BLaER1 treated with 17β-estradiol and CSF1 and Interleukin-3, amounts not matched to agents 10 nM and 100 nM (cell line): ENCODE measurements around the gene CST6.

Source experiments
- H3K27ac ChIP-seq, 11 experiments: shearing (Covaris generic); formaldehyde crosslinking; 2 replicates each; pipeline ENCODE4 v1.8.1; 2022
- H3K27me3 ChIP-seq, 11 experiments: shearing (Covaris generic); formaldehyde crosslinking; 2 replicates each; pipeline ENCODE4 v1.8.1; 2022
- H3K36me3 ChIP-seq, 11 experiments: shearing (Covaris generic); formaldehyde crosslinking; 2 replicates each; pipeline ENCODE4 v1.8.1; 2022
- H3K4me1 ChIP-seq, 10 experiments: shearing (Covaris generic); formaldehyde crosslinking; 2 replicates each; pipeline ENCODE4 v1.8.1; 2022
- H3K4me2 ChIP-seq, 11 experiments: shearing (Covaris generic); formaldehyde crosslinking; 2 replicates each; pipeline ENCODE4 v1.8.1; 2022
- H3K4me3 ChIP-seq, 10 experiments: shearing (Covaris generic); formaldehyde crosslinking; 2 replicates each; pipeline ENCODE4 v1.8.1; 2022
- H3K9ac ChIP-seq, 11 experiments: shearing (Covaris generic); formaldehyde crosslinking; 2 replicates each; pipeline ENCODE4 v1.8.1; 2022
- H3K9me3 ChIP-seq, 11 experiments: shearing (Covaris generic); formaldehyde crosslinking; replicated peaks in 1 of 11; 2 replicates each; pipeline ENCODE4 v1.8.1; 2022
- H4K20me1 ChIP-seq, 11 experiments: shearing (Covaris generic); formaldehyde crosslinking; 2 replicates each; pipeline ENCODE4 v1.8.1; 2022
- Cebpa-rat ChIP-seq, 11 experiments: shearing (Covaris generic); IDR thresholded peaks; 2 replicates each; pipeline ENCODE4 v1.8.1; 2022

Gene CST6

DNA sequence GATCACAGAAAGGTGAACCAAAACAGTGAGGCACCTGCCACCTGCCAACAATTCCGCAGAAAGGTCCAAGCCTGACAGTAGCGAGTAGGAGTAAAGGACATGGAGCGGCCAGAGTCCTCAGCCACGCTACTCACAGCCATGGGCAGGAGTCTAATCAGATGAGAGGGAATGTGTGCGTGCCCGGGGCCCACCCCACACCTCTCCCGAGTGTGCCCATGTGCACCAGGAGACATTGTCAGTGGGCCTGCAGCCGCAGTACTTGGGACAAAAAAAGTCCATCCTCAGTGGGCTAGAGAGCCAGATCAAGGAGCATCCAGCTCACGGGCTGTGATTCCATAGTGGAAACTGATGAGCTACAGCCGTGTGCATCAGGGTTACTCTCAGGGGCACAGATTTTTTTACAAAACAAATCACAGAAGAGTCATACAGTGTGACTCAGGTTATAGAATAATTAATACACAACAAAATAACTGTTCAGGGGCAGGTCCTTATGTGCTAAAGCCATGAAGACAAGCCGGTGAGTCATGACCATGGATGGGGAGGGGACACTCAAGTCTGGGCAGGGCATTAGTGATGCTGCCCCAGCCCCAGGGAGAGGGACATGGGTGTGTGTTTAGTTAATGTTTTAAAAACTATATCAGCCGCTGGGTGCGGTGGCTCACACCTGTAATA is 38.2 kb upstream of the CST6 start:
- Histone ChIP-seq H3K27me3 (no peaks in the 10 kb centered on the region), H3K4me1 (no peaks in the 10 kb centered on the region), H3K4me3 (no peak overlapping the region), H3K27ac (no peak overlapping the region), H3K9me3 (no peaks in the 10 kb centered on the region), H4K20me1 (peaks cover 0 to 59% (median 23%) of the 10 kb centered on the region in 11 experiments; a peak in 13 of 22 replicates), H3K4me2 (no peak overlapping the region), H3K36me3 (peaks cover 72 to 90% (median 84%) of the 10 kb centered on the region in 11 experiments), H3K9ac (no peak overlapping the region)
- no peak for TF ChIP-seq Cebpa-rat (IDR thresholded peaks at IDR 0.05)

DNA sequence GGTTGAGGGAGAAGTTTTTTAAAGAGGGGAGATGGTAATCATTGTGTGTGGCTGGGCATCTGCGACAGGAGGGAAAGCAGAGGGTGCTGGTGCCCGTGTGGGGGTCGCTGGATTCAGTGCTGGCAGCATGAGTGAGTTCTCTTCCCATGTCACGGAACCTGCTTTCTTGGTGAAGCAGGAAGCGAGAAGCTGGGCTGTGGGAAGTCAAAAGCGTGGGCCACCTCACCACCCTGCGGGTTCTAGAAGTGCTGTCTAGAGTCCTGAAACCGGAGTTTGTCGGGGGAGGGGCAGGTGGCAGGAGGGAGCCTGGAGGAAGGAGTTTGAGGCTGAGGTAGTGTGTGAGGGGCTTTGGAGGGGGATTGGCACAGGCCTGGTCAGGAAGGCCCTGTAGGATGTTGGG is 36.0 kb upstream of the CST6 start:
- no peaks in the 10 kb centered on the region for H3K9me3 ChIP-seq
- no peak overlapping the region for H3K9ac ChIP-seq
- peaks cover 71 to 90% (median 83%) of the 10 kb centered on the region in 11 experiments for H3K36me3 ChIP-seq
- no peak overlapping the region for H3K27ac ChIP-seq
- H3K4me2 ChIP-seq = no peak overlapping the region
- no peak overlapping the region for H3K4me3 ChIP-seq
- no peaks in the 10 kb centered on the region; a peak in 1 of 20 replicates for H3K4me1 ChIP-seq
- no peak for TF ChIP-seq Cebpa-rat (IDR thresholded peaks at IDR 0.05)
- H3K27me3 ChIP-seq = no peaks in the 10 kb centered on the region
- H4K20me1 ChIP-seq = peaks cover 0 to 61% (median 12%) of the 10 kb centered on the region in 11 experiments; a peak in 9 of 22 replicates

DNA sequence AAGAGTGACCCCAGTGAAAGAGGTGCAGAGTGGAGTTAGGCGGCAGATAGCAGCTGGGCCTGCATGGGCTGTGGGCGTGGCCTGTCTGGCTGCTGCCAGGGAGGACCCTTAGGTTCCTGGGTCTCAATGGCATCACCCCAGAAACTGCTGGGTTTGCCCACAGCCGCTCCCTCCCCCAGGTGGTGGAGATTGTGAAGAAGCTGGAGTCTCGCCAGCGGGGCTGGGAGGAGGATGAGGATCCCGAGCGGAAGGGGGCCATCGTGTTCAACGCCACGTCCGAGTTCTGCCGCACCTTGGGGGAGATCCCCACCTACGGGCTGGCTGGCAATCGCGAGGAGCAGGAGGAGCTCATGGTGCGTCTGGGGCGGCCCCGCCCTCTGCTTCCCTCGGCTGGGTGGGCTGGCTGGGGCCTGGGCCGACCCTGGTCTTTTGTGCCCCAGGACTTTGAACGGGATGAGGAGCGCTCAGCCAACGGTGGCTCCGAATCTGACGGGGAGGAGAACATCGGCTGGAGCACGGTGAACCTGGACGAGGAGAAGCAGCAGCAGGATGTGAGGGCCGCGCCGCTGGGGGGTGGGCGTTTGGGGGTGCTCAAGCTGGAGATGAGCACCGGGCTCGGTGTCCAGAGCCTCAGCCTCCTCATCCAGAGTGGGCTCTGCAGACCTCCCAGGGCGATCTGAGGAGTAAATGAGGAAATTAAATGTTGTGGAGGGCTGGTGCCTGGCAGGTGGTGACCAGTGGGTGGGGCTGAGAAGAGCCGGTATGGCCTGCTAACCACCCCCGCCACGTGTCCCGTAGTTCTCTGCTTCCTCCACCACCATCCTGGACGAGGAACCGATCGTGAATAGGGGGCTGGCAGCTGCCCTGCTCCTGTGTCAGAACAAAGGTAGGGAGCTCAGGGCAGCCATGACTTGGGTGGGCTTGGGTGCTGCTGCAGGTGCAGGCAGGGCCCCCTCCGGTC is 35.3 kb upstream of the CST6 start:
- H3K27ac ChIP-seq = no peak overlapping the region
- no peaks in the 10 kb centered on the region for H3K27me3 ChIP-seq
- H3K4me2 ChIP-seq = no peak overlapping the region
- peak overlapping the region in 2 of 11 experiments; percentile 20 to 21; a peak in 2 of 22 replicates for H3K9ac ChIP-seq
- peaks cover 71 to 89% (median 83%) of the 10 kb centered on the region in 11 experiments for H3K36me3 ChIP-seq
- H3K9me3 ChIP-seq = no peaks in the 10 kb centered on the region
- H4K20me1 ChIP-seq = peaks cover 0 to 68% (median 12%) of the 10 kb centered on the region in 11 experiments; a peak in 9 of 22 replicates
- H3K4me3 ChIP-seq = no peak overlapping the region
- H3K4me1 ChIP-seq = peaks cover 0 to 5% (median 0%) of the 10 kb centered on the region in 10 experiments; a peak in 3 of 20 replicates
- TF ChIP-seq Cebpa-rat (IDR thresholded peaks at IDR 0.05) = no peak

DNA sequence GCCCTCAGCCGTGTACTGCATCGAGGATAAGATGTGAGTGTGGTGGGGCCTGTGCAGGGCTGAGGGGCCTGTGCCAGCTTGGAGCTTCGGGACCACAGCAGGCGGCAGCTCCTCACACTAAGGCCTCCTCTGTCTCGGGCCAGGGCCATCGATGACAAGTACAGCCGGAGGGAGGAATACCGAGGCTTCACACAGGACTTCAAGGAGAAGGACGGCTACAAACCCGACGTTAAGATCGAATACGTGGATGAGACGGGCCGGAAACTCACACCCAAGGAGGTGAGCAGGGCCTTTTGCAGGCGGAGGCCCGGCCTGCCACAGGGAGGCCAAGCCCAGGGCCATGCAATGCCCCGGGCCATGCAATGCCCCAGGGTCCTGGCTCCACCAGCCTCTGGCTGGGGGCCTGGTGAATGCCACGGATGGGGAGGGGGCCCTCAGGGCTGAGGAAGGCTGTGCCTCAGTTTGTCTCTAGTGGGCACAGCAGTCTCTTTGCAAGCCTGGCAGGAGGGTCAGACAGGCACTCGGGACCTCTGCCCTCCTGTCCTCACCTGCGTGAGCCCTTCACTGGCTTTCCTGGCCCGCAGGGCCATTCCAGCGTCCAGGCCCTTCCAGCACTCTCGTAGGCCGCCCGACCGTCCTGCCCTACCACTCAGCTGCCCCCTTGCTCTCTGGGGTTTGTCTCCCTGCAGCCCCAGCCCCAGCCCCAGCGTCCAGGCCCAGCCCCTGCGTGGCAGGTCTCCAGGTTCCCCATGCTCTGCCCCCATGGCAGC is 34.0 kb upstream of the CST6 start:
- H3K36me3 ChIP-seq = peaks cover 60 to 76% (median 70%) of the 10 kb centered on the region in 11 experiments

DNA sequence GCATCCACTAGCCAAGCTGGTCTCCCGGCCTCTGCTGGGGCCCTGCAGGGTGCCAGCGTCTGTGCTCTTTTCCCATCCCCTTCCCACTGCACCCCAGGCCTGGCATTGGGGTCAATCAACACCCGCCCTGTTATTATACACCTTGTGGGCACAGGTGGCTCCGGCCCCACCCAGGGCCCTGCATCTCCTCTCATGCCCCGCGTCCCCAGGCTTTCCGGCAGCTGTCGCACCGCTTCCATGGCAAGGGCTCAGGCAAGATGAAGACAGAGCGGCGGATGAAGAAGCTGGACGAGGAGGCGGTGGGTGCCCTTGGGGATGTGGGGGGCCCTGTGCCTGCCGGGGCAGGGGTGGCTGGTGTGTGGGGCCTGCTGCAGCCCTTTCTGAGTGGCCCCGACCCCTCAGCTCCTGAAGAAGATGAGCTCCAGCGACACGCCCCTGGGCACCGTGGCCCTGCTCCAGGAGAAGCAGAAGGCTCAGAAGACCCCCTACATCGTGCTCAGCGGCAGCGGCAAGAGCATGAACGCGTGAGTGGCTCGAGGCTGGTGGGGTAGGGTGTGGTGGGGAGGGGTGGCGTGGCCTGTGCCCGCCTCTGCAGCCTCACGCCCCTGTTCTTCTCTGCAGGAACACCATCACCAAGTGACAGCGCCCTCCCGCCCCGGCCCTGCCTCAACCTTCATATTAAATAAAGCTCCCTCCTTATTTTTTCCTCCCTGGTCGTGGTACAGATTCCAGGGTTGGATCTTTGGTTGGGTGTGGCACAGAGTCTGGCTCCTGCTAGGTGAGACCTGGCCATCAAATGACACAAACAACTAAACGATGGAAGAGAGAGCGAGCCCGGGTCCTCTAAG is 33.2 kb upstream of the CST6 start:
- Histone ChIP-seq H4K20me1 (peaks cover 0 to 65% (median 12%) of the 10 kb centered on the region in 11 experiments; a peak in 9 of 22 replicates), H3K9me3 (no peaks in the 10 kb centered on the region), H3K4me1 (peaks cover 0 to 5% (median 0%) of the 10 kb centered on the region in 10 experiments; a peak in 3 of 20 replicates), H3K27ac (no peak overlapping the region), H3K4me3 (no peak overlapping the region), H3K4me2 (no peak overlapping the region), H3K9ac (no peak overlapping the region), H3K27me3 (no peaks in the 10 kb centered on the region), H3K36me3 (peaks cover 52 to 69% (median 62%) of the 10 kb centered on the region in 11 experiments)
- TF ChIP-seq Cebpa-rat (IDR thresholded peaks at IDR 0.05) = no peak

More for the DNA sequence above, 34.0 kb upstream of the CST6 start:
- Histone ChIP-seq H3K4me2 (no peak overlapping the region), H3K4me1 (peaks cover 0 to 5% (median 0%) of the 10 kb centered on the region in 10 experiments; a peak in 3 of 20 replicates), H3K9me3 (no peaks in the 10 kb centered on the region), H3K4me3 (no peak overlapping the region), H4K20me1 (peaks cover 0 to 74% (median 12%) of the 10 kb centered on the region in 11 experiments; a peak in 9 of 22 replicates), H3K27ac (no peak overlapping the region), H3K27me3 (no peaks in the 10 kb centered on the region), H3K9ac (peak overlapping the region in 1 of 11 experiments; percentile 21; a peak in 2 of 22 replicates)
- no peak for TF ChIP-seq Cebpa-rat (IDR thresholded peaks at IDR 0.05)

DNA sequence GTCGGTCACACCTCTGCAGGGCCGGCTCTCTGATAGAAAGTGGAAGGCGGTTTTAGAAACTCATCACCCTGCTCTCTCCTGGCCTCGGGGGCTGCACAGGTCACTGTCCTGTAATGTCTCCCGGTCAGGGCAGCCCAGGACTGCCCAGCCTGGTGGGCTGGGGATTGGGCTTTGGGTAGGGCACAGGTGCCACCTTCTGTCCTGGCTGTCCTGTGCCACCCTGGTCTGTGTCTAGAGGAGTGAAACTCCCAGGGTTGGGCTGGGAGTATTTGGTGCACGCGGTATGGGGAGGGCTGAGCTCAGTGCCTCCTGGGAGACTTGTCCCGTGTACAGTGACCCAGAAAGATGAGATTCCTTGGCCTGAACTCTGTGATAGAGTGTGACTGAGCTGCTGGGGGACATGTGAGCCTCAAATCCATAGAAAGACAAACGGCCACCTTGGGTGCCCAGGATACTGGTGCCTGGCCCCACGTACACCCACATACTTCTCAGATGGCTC is 32.5 kb upstream of the CST6 start:
- Histone ChIP-seq H3K4me1 (peaks cover 0 to 5% (median 0%) of the 10 kb centered on the region in 10 experiments; a peak in 3 of 20 replicates), H3K36me3 (peaks cover 48 to 62% (median 58%) of the 10 kb centered on the region in 11 experiments), H3K4me2 (no peak overlapping the region), H4K20me1 (peaks cover 0 to 62% (median 12%) of the 10 kb centered on the region in 11 experiments; a peak in 9 of 22 replicates), H3K27ac (no peak overlapping the region), H3K9me3 (no peaks in the 10 kb centered on the region), H3K9ac (no peak overlapping the region), H3K4me3 (no peak overlapping the region), H3K27me3 (no peaks in the 10 kb centered on the region)
- no peak for TF ChIP-seq Cebpa-rat (IDR thresholded peaks at IDR 0.05)

DNA sequence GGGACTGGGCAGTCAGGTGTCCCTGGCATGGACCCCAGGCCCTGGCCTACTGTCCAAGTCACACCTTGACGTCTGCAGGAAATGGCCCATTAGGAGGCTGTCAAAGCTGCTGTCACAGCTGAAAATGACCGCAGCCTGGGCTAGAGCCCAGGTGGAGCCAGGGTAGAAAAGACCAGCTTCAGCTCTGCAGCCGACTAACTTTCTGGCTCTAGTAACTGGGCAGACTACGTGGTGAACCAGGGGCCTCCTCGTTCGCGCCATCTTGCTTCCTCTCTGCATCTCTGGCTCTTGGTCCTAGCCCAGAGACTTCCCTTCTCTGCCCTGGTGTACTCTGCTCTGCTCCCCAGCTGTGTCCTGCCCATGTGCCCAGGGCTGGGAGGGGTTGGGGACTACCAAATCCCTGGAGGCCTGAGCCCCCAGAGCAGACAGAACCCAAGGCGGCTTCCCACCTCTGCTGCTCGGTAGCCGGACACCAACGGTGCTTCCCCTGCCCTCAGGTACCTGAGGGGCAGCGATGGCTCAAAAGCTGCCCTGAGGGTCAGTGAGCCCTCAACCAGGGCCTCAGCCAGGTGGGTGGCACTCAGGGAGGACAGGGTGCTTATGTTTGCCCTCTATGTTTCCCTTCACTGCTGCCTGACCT is 30.6 kb upstream of the CST6 start:
- H4K20me1 ChIP-seq = peaks cover 0 to 52% (median 10%) of the 10 kb centered on the region in 11 experiments; a peak in 9 of 22 replicates
- peaks cover 41 to 54% (median 42%) of the 10 kb centered on the region in 11 experiments for H3K36me3 ChIP-seq
- H3K4me1 ChIP-seq = peaks cover 0 to 9% (median 0%) of the 10 kb centered on the region in 10 experiments; a peak in 9 of 20 replicates
- no peaks in the 10 kb centered on the region for H3K9me3 ChIP-seq
- H3K27ac ChIP-seq = no peak overlapping the region
- no peak overlapping the region for H3K4me3 ChIP-seq
- no peak overlapping the region for H3K4me2 ChIP-seq
- no peaks in the 10 kb centered on the region for H3K27me3 ChIP-seq
- no peak overlapping the region for H3K9ac ChIP-seq
- TF ChIP-seq Cebpa-rat (IDR thresholded peaks at IDR 0.05) = no peak
